Measurements from ENCODE around the gene NT5DC4.

GRCh38 chr2:112671801-112672200 is 49.0 kb upstream of the NT5DC4 start:
- no peak for TF ChIP-seq YY1 (IDR thresholded peaks at IDR 0.05)
- TF ChIP-seq GABPA (IDR thresholded peaks at IDR 0.05 in 1 of 2, conservative IDR thresholded peaks at IDR 0.05 in 1 of 2), result no peak
- TF ChIP-seq, protein P1, sequence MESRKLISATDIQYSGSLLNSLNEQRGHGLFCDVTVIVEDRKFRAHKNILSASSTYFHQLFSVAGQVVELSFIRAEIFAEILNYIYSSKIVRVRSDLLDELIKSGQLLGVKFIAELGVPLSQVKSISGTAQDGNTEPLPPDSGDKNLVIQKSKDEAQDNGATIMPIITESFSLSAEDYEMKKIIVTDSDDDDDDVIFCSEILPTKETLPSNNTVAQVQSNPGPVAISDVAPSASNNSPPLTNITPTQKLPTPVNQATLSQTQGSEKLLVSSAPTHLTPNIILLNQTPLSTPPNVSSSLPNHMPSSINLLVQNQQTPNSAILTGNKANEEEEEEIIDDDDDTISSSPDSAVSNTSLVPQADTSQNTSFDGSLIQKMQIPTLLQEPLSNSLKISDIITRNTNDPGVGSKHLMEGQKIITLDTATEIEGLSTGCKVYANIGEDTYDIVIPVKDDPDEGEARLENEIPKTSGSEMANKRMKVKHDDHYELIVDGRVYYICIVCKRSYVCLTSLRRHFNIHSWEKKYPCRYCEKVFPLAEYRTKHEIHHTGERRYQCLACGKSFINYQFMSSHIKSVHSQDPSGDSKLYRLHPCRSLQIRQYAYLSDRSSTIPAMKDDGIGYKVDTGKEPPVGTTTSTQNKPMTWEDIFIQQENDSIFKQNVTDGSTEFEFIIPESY (IDR thresholded peaks at IDR 0.05), result no peak
- TF ChIP-seq, protein P2, sequence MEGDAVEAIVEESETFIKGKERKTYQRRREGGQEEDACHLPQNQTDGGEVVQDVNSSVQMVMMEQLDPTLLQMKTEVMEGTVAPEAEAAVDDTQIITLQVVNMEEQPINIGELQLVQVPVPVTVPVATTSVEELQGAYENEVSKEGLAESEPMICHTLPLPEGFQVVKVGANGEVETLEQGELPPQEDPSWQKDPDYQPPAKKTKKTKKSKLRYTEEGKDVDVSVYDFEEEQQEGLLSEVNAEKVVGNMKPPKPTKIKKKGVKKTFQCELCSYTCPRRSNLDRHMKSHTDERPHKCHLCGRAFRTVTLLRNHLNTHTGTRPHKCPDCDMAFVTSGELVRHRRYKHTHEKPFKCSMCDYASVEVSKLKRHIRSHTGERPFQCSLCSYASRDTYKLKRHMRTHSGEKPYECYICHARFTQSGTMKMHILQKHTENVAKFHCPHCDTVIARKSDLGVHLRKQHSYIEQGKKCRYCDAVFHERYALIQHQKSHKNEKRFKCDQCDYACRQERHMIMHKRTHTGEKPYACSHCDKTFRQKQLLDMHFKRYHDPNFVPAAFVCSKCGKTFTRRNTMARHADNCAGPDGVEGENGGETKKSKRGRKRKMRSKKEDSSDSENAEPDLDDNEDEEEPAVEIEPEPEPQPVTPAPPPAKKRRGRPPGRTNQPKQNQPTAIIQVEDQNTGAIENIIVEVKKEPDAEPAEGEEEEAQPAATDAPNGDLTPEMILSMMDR (IDR thresholded peaks at IDR 0.05; ENCODE audit: low read depth, low read length, missing input control), result no peak
